ENCODE data around the gene CALML5.

The CALML5 gene

GRCh38 chr10:5464546-5464945, 34.8 kb downstream of the CALML5 start:
- in situ Hi-C loops (cut with HindIII; ENCODE audit: low sequenced_read_pairs): no loop called here
- no peak for TF ChIP-seq CTCF (IDR thresholded peaks at IDR 0.05; ENCODE audit: low read depth, low read length, missing control alignments)
- DNase-seq (ENCODE audit: low read depth): no peak
- H3K4me3 ChIP-seq (ENCODE audit: low read depth, low read length): no peak overlapping the region

GRCh38 chr10:5462841-5463293, 36.5 kb downstream of the CALML5 start:
- no peak for DNase-seq (ENCODE audit: low read depth)
- in situ Hi-C loops (cut with HindIII; ENCODE audit: low sequenced_read_pairs): no loop called here
- no peak for TF ChIP-seq CTCF (IDR thresholded peaks at IDR 0.05; ENCODE audit: low read depth, low read length, missing control alignments)
- no peak overlapping the region for H3K4me3 ChIP-seq (ENCODE audit: low read depth, low read length)

GRCh38 chr10:5461914-5462840, 37.2 kb downstream of the CALML5 start:
- no peak for TF ChIP-seq CTCF (IDR thresholded peaks at IDR 0.05; ENCODE audit: low read depth, low read length, missing control alignments)

DNA sequence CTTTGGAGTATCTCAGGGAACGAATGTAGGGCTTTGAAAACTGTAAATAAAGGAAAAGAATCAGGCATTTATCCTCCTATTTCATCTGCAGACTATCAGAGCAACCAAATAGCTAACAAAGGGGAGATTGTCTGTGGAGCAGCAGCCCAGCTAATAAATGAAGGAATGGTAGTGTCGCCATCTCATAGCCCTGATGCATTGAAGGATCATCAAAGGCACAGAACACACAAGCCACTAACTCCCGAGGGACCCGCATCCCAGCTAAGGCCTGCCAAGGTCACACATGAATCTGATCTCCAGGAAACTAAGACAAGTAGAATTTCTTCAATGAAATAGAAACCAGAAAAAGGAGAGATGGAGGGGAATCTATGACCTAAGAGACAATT, 38.2 kb downstream of the CALML5 start:
- no peak overlapping the region for H3K4me3 ChIP-seq (ENCODE audit: low read depth, low read length)
- TF ChIP-seq CTCF (IDR thresholded peaks at IDR 0.05; ENCODE audit: low read depth, low read length, missing control alignments): no peak
- in situ Hi-C loops (cut with HindIII; ENCODE audit: low sequenced_read_pairs): no loop called here
- no peak for DNase-seq (ENCODE audit: low read depth)

More at GRCh38 chr10:5461914-5462840, 37.2 kb downstream of the CALML5 start:
- H3K4me3 ChIP-seq (ENCODE audit: low read depth, low read length): no peak overlapping the region
- DNase-seq (ENCODE audit: low read depth): no peak
- in situ Hi-C loops (cut with HindIII; ENCODE audit: low sequenced_read_pairs): no loop called here

GRCh38 chr10:5460468-5461202, 38.7 kb downstream of the CALML5 start:
- DNase-seq (ENCODE audit: low read depth): no peak
- no peak for TF ChIP-seq CTCF (IDR thresholded peaks at IDR 0.05; ENCODE audit: low read depth, low read length, missing control alignments)
- in situ Hi-C loops (cut with HindIII; ENCODE audit: low sequenced_read_pairs): no loop called here

DNA sequence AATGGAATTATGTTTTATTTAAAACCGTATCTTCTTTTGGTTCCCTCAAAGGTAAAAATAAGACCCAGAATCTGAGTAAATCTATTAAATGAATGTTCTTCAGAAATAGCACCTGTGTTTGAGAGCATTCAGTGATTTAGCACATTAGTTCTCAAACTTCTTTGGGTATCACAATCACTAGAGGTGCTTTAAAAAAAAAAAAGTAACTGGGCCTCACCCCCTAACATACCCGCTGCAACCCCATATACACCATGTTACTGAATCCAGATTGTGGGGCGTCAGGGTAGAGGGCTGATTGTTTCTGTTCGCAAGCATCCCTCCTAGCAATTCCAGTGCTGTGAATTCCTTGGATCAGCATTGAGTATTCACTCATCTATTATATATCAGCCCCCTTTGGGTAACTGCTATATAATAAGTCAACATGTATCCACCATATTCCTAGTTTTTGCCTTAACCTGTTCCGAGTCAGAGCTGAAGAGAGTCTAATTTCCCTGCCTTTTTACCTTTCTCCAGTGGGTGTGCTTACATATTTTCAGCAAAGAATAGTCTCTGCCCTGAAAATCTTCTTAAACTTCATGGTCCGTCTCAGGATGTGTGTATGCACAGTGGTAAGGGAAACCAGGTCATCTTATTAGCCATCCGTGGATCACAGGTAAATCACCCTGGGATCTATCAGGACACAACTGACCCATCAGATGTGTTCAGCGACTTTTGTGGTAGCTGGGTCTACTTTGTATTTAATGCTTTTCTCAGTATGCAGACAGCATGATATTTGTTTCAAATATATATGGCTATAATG, 40.2 kb downstream of the CALML5 start:
- in situ Hi-C loops (cut with HindIII; ENCODE audit: low sequenced_read_pairs): no loop called here
- no peak for TF ChIP-seq CTCF (IDR thresholded peaks at IDR 0.05; ENCODE audit: low read depth, low read length, missing control alignments)

More at GRCh38 chr10:5460468-5461202, 38.7 kb downstream of the CALML5 start:
- H3K4me3 ChIP-seq (ENCODE audit: low read depth, low read length): no peak overlapping the region

More for the DNA sequence above, 40.2 kb downstream of the CALML5 start:
- no peak for DNase-seq (ENCODE audit: low read depth)
- H3K4me3 ChIP-seq (ENCODE audit: low read depth, low read length): no peak overlapping the region

Measured in astrocyte of the cerebellum (primary cell).